NCI-H1930 (cell line): ENCODE results near the gene PHEX.
A peak's percentile ranks its signal among the peaks of the same experiment; 100 is the strongest.

ENCODE experiments used
- DNase-seq, 2 experiments: peaks; one replicate each; lab custom pipeline; 2025; lab: John Stamatoyannopoulos, UW

Gene PHEX

DNA sequence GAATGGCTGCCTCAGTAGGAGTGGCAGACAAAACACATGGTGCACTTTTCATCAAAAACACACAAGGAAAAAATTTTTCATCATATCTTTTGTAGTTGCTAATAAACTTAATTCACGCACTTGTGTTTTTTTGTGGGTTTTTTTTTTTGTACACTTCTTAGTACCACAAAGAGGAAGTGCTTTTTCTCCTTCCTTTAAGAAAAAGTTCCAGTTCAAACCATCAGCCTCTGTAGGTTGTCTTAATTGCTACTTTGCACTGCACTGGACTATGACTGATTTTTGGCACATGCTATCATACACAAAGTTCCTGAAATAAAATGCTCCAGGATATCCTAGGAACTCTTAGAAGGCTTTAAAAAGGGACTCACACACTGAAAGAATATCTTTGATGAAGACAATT is at the start of gene PHEX:
Gene PHEX, plus strand, starts transcription at position 242 of the 400 bp plus-strand sequence. CDS start 681 bp downstream, outside the sequence.
- DNase-seq: no peak

DNA sequence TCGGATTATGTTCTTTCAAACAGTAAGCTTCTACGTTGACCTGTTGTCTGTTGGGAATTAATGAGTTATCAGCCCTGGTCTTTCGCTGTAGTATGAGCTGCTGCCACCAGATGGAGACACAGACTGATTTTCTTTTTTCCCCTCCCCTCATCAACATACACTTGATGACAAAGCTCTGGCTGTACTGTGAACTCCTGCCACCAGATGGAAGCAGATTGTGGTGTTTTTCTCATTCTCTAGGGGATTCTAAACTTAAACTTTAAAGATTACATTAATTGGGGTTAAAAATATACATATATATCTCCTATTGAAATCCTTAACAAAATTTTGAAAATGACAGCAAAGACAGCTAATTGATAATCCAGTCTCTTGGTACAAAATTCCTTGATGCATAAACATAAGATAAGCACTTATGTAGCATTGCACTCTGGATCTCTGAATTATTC is 46.8 kb upstream of the PHEX start:
- DNase-seq: peak; percentile 13 to 30

DNA sequence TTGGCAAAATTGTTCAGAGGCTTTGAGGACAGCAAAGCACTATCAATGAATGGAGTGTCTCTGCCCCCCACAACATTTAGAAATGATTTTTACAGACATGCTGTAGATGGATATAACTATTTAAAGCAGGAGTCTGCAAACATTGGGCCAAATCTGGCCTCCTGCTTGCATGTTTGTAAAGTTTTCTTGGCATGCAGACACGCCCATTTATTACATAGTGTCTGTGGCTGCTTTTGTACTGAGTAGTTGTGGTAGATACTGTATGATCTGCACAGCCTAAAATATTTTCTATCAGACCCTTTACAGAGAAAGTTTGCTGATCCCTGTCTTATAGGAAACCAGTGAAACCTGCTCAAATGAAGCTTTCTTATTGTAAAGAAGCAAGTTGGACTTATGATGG is 45.5 kb upstream of the PHEX start:
- DNase-seq: no peak

DNA sequence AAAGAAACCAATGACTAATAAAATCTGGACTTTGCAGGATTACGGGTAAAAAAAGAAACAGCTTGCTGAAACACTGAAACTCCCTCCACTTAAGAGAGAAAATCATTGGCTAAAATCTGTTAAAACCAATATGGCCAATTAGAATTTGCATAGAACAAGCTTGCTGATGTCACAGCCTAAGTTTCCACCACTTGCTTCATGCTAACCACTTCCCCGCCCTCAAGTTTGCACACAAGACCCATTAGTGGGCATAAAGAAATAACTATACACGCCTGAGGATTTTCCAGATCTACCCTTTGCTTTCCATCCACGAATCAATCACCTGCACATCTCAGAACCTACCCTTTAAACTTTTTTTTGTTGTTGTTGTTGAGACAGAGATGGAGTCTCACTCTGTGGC is 42.7 kb upstream of the PHEX start:
- DNase-seq: no peak

DNA sequence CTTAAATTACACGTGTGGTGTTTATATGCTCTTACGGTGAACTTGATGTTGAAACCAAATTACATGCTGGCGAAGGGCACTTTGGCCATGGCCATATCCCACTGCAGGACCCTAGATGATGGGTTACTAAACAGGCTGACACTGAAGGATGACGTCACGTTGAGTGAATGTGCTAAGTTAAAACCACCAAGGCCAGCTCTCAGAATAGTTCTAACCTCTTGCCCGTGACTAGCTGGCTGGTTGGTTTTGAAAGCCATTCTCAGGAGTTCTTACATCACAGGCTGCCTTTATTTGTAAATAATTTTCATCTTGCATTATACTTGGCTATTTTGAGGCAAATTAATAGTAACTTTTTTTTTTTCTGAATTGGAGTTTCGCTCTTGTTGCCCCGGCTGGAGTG is 41.3 kb upstream of the PHEX start:
- DNase-seq: no peak

DNA sequence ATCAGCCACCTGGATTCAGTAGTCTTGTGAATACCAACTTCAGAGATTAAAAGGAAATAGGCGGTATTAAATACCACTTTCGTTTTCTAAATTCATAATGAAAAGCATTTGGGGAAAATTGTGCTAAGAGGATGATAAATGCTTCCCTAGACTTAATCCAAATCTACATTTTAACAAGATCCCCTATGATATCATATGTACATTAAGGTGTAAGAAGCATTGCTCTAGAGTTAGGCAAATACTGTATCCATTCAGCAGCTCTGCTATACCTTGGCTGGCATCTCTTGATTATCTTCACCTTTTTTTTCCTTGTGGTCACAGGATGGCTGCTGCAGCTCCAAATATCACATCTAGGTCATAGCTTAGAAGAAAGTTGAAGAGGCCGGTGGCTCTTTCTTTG is 40.6 kb upstream of the PHEX start:
- DNase-seq: no peak

DNA sequence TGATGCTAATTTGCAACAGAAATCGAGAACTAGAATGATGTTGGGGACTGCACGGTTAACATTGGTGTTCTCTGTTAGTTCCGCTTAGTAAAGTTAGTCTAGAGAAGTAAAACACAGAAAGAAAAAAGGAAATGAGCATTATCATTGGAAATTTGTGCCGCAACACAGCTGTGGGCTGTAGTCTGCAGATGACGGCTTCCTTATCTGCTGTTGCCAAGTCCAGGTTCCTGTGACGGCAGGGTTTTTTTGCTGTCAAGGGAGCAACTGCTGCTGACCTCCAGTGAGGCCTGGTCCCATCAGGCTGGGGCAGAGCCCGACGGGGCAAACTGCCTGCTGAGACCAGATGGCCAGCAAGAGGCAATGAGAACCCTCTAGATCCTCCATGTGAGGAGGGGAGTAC is 38.9 kb upstream of the PHEX start:
- no peak for DNase-seq

DNA sequence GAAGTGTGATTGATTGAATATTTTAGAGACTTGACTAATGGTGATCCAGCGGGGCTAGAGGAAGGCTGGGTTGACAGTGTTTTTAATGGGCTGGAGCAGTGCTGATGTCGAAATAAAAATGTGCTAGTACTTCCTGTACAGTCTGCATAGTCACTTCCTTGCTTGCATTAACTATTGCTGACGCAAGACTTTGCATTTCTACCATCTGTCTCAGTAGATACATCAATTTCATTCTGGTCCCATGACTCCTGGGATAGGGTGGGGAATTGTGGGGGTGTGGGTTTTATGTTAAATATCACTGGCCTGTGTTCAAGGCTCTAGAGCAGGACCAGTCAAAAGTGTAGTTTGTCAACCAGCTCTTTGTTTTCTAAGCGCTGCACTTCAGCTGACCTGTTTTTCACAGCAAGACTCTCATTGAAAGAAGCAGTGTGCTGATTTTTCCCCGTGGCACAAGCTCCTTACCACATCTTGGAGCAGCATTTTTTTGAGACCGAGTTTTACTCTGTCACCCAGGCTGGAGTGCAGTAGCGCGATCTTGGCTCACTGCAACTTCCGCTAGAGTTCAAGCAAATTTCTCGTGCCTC is 35.2 kb upstream of the PHEX start:
- no peak for DNase-seq

DNA sequence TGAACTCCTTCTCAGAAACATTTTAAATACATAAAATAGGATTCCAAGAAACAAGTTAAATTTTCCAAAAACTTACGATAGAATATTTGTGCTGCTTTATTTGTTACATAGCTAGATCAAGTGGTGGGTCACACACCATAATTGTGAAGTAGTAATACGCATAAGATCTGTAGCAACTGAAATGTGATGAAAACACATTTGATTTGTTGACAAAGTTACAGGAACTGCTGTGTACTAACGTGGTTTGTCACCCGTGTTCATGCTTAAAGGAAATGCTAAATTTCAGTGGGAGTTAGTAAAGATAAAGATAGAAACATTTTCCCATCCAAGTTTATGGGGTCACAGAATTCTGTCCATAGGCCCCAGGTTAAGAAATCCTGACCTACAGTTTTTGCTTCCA is 34.1 kb upstream of the PHEX start:
- DNase-seq: no peak

DNA sequence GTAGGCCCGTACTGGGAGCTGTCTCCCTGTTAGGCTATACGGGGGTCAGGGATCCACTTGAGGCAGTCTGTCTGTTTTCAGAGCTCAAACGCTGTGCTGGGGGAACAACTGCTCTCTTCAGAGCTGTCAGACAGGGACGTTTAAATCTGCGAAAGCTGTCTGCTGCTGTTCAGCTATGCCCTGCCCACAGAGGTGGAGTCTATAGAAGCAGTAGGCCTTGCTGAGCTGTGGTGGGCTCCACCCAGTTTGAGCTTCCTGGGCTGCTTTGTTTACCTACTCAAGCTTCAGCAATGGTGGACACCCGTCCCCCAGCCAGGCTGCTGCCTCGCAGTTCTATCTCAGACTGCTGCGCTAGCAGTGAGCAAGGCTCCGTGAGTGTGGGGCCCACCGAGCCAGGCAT is 27.3 kb upstream of the PHEX start:
- DNase-seq: no peak

DNA sequence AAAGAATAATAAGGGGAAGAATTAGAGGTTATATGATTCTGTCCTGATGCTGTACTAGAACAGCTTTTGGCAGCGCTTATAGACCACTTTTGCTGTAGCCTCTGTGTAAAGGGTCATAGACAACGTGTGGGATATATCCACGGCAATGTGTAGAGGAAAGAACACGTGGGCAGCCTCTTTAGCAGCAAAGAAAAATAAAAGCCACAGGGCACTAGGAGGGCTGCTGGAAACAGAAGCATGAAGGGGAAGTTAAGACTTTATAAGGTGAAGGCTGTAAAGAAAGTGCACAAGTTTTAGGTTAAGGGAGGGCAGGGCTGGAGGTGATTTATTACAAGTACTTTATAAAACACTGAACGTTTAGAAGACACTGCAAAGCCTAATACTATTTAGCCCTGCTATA is 20.1 kb upstream of the PHEX start:
- no peak for DNase-seq

DNA sequence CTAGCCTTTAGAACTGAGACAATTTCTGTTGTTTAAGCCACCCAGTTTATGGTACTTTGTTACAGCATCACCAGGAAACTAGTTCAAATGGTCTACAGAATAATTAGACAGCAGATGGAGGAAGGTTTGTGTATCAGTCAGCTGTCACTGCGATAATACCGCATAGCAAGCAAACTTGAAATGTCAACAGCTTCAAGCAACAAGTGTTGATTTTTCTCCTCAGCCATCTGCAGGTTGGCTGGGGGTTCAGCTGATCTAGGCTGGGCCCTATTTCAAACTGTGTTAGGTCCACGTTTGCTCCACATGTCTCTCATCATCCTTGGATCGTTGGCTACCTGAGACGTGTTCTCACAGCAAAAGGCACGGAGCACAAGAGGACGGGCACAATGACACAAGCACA is 19.2 kb upstream of the PHEX start:
- DNase-seq: no peak

DNA sequence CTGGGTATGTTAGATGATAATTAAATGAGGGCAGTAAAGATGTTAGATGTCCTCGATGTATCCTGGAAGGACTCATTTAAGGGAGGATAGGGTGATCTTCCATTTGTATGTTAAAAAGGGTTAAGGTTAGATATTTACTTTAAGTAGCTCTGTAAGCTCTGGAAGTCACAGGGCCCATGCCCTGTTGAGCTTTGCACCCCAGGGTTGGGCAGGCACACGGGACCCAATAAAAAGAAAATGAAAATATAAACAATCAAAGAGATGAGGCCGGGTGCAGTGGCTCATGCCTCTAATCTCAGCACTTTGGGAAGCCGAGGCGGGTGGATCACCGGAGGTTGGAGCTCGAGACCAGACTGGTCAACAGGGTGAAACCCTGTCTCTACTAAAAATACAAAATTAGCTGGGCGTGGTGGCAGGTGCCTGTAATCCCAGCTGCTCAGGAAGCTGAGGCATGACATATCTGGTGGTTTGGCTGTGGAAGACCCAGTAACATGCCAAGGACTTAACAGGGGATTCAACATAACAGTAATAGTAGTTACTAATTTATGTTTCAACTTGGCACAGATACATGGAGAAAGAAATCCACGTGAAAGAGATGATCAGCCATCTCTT is 16.9 kb upstream of the PHEX start:
- no peak for DNase-seq

DNA sequence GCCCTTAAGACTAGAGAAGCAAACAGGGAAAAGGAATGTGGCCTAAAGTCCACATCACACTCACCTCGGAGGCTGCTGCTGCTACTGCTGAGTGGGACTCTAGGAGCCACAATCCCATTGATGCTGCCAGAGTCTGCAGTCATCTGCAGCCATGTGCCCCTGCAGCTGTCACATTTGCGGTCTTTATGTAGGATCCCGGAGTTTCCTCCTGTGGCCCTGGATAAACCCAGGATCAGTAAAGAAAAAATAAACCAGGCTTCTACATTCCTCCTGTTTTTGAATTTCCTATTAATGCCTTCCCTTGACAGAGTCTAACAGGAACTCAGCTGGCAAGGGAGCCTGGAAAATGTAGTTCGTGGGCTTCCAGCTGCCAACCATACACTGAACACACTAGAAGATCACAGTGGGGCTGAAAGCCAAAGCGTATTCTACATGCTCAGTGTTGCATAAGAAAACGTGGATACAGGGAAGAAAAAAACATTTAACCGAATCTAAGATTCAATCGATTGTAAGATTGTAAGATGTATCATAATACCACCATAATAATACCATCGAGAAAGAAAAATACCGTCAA is 10.3 kb upstream of the PHEX start:
- DNase-seq: no peak

DNA sequence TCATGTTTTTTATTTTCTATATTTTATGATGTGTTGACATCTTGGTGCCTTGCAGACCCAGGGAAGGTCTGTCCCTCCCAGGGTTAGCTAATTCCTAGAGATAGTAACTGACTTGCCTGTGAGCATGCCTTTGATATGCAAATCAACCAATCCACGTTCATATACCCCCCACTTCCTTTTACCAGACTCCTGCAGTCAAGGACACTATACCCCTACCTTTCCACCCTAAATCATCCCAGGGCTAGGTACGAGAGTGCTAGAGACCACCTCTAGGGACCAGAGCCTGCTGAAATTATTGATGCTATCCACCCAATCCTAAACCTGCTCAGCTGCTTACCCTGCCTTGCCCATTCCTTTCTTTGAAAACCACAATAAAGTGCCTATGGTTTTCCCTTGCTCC is 7.5 kb upstream of the PHEX start:
- no peak for DNase-seq

DNA sequence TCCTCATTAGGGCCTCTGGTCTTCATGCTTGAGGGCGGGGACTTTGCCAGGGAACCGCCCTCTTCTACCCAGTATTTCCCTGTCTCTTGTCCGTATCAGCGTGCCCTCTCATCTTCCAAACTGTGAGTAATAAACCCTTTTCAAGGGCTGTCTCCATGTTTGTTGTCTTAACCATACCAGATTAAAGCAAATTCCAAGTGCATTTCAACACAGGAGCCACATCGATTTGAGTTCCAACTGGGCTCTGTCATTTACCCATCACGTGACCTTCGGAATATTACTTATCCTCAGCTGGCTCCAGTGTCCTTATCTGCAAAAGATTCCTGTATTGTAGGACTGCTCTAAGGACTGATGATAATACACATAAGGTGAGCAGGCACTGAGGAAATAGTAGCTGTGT is 6.4 kb upstream of the PHEX start:
- no peak for DNase-seq

DNA sequence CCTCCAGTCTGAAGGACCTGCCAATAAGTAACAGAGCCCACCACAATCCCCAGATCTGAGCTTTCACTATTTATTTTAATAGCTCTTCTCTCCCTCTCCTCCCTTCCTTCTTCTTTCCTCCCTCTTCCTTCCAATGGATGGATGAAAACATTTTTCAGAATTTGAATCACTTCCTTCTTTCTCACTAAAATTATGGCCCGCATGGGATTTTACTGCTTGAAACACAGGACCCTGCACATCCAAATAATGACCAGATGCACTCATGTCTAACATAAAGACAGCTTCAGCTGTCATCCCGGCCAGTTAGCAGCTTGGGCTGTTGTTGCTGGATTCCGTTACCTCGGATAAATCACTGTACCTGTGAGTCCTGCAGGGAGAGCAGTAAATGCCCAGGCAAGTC is 5.4 kb upstream of the PHEX start:
- no peak for DNase-seq

DNA sequence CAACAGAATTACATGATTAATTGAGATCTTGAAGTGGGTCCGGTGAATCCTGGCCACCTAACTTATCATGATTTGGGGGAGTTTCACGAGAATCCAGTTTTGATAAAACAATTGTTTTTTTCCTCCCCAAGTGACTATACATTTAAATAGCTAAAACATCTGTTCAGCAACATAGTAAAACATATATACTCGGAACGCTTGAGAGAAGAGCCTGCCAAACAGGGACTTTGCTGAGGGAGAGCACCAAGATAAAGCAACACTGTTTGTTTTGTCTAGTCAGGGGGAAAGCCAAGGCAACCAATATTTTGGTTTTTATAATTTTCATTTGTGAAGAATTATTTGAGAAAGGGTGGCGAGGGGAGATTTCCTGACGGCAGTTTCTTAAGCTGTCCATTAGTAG is 381 bp downstream of the PHEX start:
- DNase-seq: no peak

DNA sequence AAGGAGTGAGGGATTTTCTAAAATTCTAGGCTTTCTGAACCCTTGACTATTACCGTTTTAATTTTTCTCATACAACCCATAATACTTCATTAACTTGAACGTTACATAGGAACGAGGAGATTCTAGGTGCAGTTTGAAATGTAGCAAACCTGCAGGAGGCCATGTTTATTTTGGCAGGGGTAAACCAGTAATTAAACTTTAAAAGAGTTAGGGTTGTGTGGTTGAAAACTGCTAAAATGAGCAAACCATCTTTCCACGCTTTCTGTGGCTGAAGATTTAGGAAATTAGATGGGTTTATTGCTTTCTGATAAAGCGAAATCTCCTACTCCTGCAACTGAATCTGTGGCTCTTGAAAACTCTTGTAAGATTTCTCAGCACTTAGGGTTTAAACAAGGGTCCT is 1.7 kb downstream of the PHEX start:
- no peak for DNase-seq

DNA sequence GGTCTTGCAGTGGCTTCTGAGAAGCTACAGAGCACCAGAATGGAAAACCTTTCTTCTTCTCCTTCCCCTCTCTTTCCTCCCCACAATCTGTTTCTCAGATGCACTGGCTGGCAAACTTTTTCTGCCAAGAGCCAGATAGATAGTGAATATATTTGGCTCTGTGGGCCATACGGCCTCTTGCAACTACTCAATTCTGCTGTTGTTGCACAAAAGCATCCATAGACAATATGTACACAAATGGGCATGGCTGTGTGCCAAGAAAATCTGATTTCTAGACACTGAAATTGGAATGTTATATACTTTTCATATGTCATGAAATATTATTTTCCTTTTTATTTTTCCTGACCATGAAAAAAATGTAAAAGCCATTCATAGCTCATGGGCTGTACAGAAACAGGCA is 3.1 kb downstream of the PHEX start:
- DNase-seq: no peak

DNA sequence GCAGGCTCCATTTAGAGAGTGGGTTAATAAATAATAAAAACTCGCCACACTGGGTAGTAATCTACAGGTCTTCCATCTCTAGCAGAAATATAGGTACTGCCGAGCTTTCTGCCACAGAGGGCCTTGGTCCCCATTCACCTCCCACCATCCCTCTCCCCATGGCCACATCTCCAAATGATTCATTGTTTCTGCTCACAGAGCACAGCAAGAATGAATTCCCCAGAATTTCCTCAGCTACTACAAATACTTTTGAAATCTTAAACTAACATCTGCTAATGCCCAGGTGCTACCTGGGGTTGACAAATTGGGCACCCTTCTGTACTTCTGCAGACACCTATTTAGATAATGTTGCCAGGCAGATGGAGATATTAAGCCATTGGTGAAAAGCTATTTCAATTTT is 5.1 kb downstream of the PHEX start:
- no peak for DNase-seq

DNA sequence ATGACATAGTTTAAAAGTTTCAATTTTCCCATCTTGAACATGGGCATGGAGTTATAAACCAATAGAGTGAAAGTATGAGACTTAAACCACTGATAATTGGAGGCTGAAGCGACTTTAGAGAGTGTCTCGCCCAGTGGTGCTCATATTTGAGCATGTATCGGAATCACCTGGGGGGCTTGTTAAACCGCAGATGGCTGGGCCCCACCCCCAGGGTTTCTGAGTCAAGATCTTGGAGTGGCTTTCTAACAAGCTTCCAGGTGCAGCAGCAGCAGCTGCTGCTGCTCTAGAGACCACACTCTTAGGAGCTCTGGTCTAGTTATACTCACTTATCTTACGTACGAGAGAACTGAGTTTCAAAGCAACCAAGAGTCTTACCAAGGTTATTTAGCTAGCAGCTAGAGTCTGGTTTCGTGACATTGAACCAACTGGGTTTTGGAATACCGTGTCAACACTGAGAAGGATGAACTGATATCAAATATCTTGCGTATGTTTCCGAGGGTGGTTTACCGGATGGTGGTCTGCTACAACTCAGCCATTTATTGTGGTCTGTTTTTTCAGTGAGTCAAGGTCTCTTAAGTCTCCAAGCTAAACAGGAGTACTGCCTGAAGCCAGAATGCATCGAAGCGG is 5.9 kb downstream of the PHEX start:
- DNase-seq: no peak

DNA sequence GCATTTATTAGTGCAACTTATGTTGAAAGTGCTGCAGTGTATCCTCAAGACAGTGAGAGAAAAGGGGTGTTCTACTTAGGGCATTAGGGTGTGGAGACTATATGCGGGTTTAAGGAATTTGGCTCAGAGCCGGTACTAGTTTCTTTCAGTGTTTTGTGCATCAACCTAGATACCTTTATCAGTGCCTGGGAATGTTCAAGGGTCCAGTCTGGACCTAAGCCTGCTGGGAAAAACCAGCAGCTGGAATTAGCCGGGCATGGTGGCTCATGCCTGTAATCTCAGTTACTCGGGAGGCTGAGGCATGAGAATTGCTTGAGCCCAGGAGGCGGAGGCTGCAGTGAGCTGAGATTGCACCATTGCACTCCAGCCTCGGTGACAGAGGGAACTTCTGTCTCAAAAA is 7.4 kb downstream of the PHEX start:
- DNase-seq: no peak

DNA sequence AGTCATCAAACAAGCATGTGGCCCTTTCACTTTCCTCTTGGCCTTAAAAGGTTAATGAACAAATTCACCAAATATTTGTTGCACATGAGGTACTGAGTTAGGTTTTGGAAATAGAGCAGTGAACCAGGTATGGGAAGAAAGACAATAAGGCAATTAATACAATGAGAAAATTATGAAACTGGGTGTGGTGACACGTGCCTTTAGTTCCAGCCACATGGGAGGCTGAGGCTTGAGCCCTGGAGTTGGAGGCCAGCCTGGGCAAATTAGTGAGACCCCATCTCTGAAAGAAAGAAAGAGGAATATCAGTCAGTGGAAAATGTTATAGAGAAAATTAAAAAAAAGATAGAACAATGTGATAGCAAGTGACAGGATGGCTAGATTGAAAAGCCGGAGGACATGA is 8.1 kb downstream of the PHEX start:
- no peak for DNase-seq
